Measurements from ENCODE around the gene RSPH3.
"Not testable (repeated sequence)": the region's sequence is repeated elsewhere in the genome, so short reads cannot be mapped to it uniquely, and the experiment has no call there.

Gene RSPH3

GRCh38 chr6:159020011-159020410, 20.0 kb upstream of the RSPH3 start:
- DNase-seq = no peak

DNA sequence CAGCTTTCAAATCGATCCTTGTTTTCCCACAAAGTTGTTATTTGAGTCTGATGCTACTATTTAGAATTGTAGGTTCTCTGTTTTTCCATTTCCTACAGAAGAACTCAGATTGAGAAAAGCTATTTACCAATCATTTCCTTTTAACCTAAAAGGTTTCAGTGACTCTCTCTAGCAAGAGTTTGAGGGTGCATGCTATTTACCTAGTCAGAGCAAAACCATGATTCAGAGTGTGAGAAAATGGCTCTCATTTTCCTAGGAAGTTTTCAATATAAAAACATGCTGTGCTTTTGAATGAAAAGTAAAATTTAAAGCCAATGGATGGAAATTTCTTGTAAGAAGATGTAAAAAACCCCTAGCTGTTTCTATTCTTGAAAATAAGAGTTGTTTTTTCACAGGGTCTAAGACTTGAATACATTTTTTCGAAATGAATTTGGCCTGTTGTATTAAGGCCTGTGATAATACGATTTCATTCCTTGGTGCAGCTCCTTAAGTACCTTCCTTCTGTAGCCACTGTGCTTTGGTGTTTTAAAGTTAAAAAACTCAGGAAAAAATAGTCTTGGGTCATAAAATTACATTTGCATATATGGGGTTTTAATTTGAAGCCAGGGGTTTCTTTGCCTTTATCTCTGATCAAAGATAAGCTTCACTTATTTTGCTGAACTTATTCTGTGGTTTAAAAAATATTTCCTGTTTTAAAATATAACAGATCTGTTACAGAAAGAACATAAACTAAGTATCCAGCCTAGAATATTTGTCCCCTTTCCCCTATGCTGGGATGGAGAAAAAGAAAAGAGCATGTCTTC, 18.0 kb upstream of the RSPH3 start:
- DNase-seq = no peak

DNA sequence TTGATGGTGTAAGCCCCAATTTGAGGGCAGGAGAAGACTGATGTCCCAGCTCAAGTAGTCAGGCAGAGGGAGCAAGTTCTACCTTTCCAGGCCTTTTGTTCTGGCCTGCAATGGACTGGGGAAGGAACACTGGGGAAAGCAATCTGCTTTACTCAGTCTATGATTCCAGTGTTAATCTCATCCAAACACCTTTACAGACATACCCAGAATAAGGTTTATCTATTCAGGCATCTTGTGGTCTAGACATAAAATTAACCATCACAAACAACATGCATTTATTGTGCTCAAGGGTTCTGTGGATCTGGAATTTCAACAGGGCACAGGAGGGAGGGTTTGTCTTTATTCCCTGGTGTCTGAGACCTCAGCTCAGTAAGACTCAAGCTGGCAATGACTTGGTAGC, 14.4 kb upstream of the RSPH3 start:
- DNase-seq = no peak

DNA sequence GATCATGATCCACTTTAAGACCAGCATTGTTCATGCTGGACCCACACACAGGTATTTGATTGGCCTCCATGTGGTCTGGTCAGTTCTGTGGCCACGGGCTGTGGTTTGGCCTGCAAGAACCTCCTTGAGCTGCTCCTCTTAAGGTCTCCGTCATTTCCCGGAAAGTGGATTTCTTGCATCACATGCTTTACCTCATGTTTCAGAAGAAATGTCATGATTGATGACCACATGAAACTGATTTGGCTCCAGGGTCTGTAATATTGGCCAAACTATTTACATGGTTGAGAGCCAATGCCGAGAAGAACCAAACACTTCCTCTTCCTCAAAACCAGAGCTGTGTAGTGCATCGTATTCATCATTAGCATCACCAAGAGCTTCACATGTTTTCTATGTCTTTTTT, 13.2 kb upstream of the RSPH3 start:
- DNase-seq = no peak

- no peak for DNase-seq
These were observed 12.2 kb upstream of the RSPH3 start for GRCh38 chr6:159012201-159012600.

GRCh38 chr6:159010037-159010612, 10.1 kb upstream of the RSPH3 start:
- not testable (repeated sequence) for DNase-seq

- no peak for DNase-seq
These were observed 8.8 kb upstream of the RSPH3 start for GRCh38 chr6:159008656-159009288.

DNA sequence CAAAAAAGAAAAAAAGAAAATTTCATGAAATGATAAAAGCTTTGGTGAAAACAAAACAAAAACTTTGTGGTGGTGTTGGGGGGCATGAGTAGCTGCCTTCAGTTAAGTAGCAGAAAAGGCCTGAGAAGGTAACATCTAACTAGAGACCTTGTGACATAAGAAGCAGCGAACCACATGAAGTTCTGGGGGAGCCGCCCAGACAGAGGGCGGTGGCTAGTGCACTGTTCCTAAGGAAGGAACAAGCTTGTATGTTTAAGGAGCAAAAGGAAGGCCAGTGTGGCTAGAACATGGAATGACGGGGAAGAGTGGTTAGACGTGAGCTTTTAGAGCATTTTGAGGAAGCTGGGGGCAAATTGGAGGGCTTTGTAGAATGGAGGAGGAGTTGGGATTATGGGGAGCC, 7.5 kb upstream of the RSPH3 start:
- DNase-seq = no peak

- no peak for DNase-seq
These were observed 5.4 kb upstream of the RSPH3 start for GRCh38 chr6:159005436-159005835.

- no peak for DNase-seq
These were observed 4.6 kb upstream of the RSPH3 start for GRCh38 chr6:159004592-159004991.

DNA sequence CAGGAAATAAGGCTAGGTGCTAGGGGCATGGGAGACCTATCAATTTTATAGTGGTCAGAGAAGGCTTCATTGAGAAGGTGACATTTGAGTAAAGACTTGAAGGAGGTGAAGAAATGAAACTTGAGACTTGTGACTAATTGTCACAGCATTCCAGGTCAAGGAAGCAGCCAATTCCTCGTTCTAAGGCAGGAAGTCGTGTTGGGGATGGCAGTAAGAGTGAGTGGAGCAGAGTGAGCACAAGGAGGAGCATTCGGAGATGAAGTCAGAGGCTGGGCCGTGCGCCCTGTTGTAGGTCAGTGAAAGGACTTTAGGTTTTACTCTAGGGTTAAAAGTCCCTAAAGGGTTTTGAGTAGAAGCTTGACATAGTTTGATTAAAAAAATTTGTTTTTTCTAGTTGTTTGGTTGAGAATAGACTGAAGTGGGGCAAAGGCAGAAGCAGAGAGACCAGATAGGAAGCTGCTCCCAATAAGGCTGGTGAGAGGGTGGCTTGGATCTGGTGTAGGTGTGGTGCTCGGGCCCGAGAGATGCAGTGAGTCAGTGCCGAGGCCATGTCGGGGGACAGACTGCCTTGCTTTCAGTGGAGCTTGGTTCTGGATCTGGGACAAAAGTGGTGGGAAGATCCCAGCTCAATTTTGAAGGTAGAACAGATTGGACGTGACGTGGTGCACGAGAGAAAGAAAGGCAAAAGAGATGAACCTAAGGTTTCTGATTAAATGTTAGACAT, 2.6 kb upstream of the RSPH3 start:
- no peak for DNase-seq

DNA sequence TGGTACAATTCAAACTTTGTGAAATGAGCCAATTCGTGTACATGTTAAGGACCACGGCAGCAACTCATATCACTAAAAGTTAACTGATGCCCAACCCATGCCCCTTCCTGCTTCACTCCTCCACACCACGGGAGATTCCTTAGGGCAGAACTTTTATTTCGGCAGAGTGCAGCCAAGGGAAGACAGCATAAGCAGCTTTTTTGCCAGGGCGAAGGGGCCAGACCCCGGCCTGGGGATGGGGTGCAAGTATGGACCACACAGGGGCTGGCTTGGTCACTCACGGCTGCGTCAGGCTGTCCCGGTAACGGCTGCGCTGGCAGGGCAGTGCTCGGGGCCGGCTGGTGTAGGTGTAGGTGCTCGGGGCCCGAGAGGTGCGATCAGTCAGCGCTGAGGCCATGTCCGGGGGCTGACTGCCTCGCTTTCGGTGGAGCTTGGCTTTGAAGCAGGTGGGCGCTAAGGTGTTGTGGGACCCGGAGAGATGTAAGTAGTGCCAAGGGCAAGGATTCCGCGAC, 792 bp downstream of the RSPH3 start:
- DNase-seq = no peak

GRCh38 chr6:158996856-158997255, 3.1 kb downstream of the RSPH3 start:
- no peak for DNase-seq

DNA sequence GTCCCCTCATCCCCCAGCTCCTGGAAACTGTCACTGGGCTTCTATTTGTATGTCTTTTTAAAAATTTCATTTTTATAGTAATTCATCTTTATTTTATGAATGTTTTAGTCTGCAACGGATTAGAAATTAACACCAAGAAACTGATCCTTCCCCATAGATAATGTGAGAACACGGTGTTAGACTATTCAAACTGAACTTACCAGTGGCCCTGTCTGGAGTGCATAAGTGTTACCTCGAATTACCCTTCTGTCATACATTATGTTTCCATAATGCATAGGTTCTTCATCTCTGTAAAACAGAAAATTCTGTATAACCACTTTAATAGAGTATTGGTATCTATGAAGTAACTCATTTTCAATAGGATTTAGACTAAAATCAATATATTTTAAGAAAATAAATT, 6.4 kb downstream of the RSPH3 start:
- no peak for DNase-seq

- no peak for DNase-seq
These were observed 8.8 kb downstream of the RSPH3 start for GRCh38 chr6:158991017-158991723.

GRCh38 chr6:158989711-158990110, 10.3 kb downstream of the RSPH3 start:
- not testable (repeated sequence) for DNase-seq

- DNase-seq = no peak
These were observed 11.5 kb downstream of the RSPH3 start for GRCh38 chr6:158988477-158988876.

DNA sequence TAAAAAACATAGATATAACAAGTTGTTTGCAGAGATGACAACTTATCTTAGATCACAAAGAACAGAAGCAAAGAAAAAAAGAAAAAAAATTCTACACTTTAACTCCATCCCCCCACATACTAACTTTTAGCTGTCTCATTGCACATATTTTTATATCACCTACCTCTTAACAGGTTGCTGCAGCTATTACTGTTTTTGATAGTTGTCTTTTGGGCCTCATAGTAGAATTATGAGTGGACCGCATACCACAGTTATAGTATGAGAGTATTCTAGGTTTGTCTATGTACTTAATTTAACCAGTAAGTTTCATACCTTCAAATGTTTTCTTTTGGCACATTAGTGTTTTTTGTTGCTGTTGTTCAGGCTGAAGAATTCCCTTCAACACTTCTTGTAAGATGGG, 12.3 kb downstream of the RSPH3 start:
- DNase-seq = no peak

GRCh38 chr6:158978757-158979156, 21.2 kb downstream of the RSPH3 start:
- DNase-seq = no peak

- DNase-seq = no peak
These were observed 22.6 kb downstream of the RSPH3 start for GRCh38 chr6:158977382-158977781.

GRCh38 chr6:158972241-158973233, 27.5 kb downstream of the RSPH3 start:
- no peak for DNase-seq

Data from NCI-H2081 treated with DMSO at 0.1 percent for 48 hours (cell line).